Measurements from ENCODE around the gene ATP5PO.

ATP5PO gene

GRCh38 chr21:33915368-33916199 is at the start of gene ATP5PO:
ATP5PO (minus strand) TSS chr21:33915804; CDS start chr21:33915763, 41 bp downstream.
- peak; percentile 97 for TF ChIP-seq POLR2A (IDR thresholded peaks at IDR 0.05; ENCODE audit: low read length)
- TF ChIP-seq GATA1 (IDR thresholded peaks at IDR 0.05; ENCODE audit: low read depth, low read length): no peak
- DNase-seq: peak; percentile 97 to 98

- no peak for DNase-seq
- TF ChIP-seq POLR2A (IDR thresholded peaks at IDR 0.05; ENCODE audit: low read length) (no peak), GATA1 (IDR thresholded peaks at IDR 0.05; ENCODE audit: low read depth, low read length) (no peak)
These were observed 49.2 kb upstream of the ATP5PO start for GRCh38 chr21:33964706-33965325.

GRCh38 chr21:33963848-33964555 is 48.4 kb upstream of the ATP5PO start:
- TF ChIP-seq POLR2A (IDR thresholded peaks at IDR 0.05; ENCODE audit: low read length) (no peak), GATA1 (IDR thresholded peaks at IDR 0.05; ENCODE audit: low read depth, low read length) (no peak)
- DNase-seq: no peak

- DNase-seq: no peak
- TF ChIP-seq POLR2A (IDR thresholded peaks at IDR 0.05; ENCODE audit: low read length) (no peak), GATA1 (IDR thresholded peaks at IDR 0.05; ENCODE audit: low read depth, low read length) (no peak)
These were observed 46.7 kb upstream of the ATP5PO start for GRCh38 chr21:33962290-33962689.

GRCh38 chr21:33961061-33961460 is 45.5 kb upstream of the ATP5PO start:
- no peak for DNase-seq
- no peak for TF ChIP-seq GATA1 (IDR thresholded peaks at IDR 0.05; ENCODE audit: low read depth, low read length)
- TF ChIP-seq POLR2A (IDR thresholded peaks at IDR 0.05; ENCODE audit: low read length): no peak

- no peak for DNase-seq
- TF ChIP-seq POLR2A (IDR thresholded peaks at IDR 0.05; ENCODE audit: low read length) (no peak), GATA1 (IDR thresholded peaks at IDR 0.05; ENCODE audit: low read depth, low read length) (no peak)
These were observed 44.1 kb upstream of the ATP5PO start for GRCh38 chr21:33959680-33960079.

- no peak for DNase-seq
- TF ChIP-seq GATA1 (IDR thresholded peaks at IDR 0.05; ENCODE audit: low read depth, low read length) (no peak), POLR2A (IDR thresholded peaks at IDR 0.05; ENCODE audit: low read length) (no peak)
These were observed 38.8 kb upstream of the ATP5PO start for GRCh38 chr21:33954395-33954794.

GRCh38 chr21:33951276-33952178 is 35.9 kb upstream of the ATP5PO start:
- no peak for DNase-seq
- TF ChIP-seq GATA1 (IDR thresholded peaks at IDR 0.05; ENCODE audit: low read depth, low read length): no peak
- no peak for TF ChIP-seq POLR2A (IDR thresholded peaks at IDR 0.05; ENCODE audit: low read length)

- no peak for TF ChIP-seq GATA1 (IDR thresholded peaks at IDR 0.05; ENCODE audit: low read depth, low read length)
- TF ChIP-seq POLR2A (IDR thresholded peaks at IDR 0.05; ENCODE audit: low read length): no peak
- no peak for DNase-seq
These were observed 35.0 kb upstream of the ATP5PO start for GRCh38 chr21:33950431-33951079.

- TF ChIP-seq POLR2A (IDR thresholded peaks at IDR 0.05; ENCODE audit: low read length) (no peak), GATA1 (IDR thresholded peaks at IDR 0.05; ENCODE audit: low read depth, low read length) (no peak)
- no peak for DNase-seq
These were observed 34.2 kb upstream of the ATP5PO start for GRCh38 chr21:33949516-33950430.

GRCh38 chr21:33948951-33949444 is 33.4 kb upstream of the ATP5PO start:
- no peak for DNase-seq
- TF ChIP-seq POLR2A (IDR thresholded peaks at IDR 0.05; ENCODE audit: low read length) (no peak), GATA1 (IDR thresholded peaks at IDR 0.05; ENCODE audit: low read depth, low read length) (no peak)
